Loucy (cell line): ENCODE measurements around the gene EIF6.

Experiments
- H2AFZ ChIP-seq: fragments of 200-600 bp; sonication (generic); 2 replicates; pipeline ENCODE4 v1.6.0; 2016; ENCODE audit warnings: antibody characterized with exemption, mild to moderate bottlenecking, low read length, moderate library complexity
- H3F3A ChIP-seq: fragments of 200-600 bp; 2 replicates; pipeline ENCODE4 v1.6.0; 2016; ENCODE audit warnings: antibody characterized with exemption, low read depth, mild to moderate bottlenecking
- H3K27me3 ChIP-seq: fragments of 200-600 bp; sonication (generic); 2 replicates; pipeline ENCODE4 v1.6.1; 2014; ENCODE audit warnings: low read length, mild to moderate bottlenecking; ENCODE audit not compliant: insufficient read depth, poor library complexity, severe bottlenecking
- H3K36me3 ChIP-seq: fragments of 200-600 bp; sonication (generic); 2 replicates; pipeline ENCODE4 v1.6.1; 2016; ENCODE audit warnings: low read length; ENCODE audit not compliant: insufficient read depth
- H3K4me1 ChIP-seq: fragments of 200-600 bp; sonication (generic); 2 replicates; pipeline ENCODE4 v1.5.1; 2014; ENCODE audit warnings: low read length, mild to moderate bottlenecking; ENCODE audit not compliant: insufficient read depth, poor library complexity, severe bottlenecking
- H3K4me2 ChIP-seq: fragments of 200-600 bp; sonication (generic); 2 replicates; pipeline ENCODE4 v1.6.0; 2014; ENCODE audit warnings: antibody characterized with exemption, low read length, low read depth, mild to moderate bottlenecking; ENCODE audit not compliant: poor library complexity, severe bottlenecking
- H3K4me3 ChIP-seq: fragments of 200-600 bp; sonication (generic); 2 replicates; pipeline ENCODE4 v1.5.1; 2014; ENCODE audit warnings: low read length, mild to moderate bottlenecking, mixed read lengths; ENCODE audit not compliant: poor library complexity, severe bottlenecking
- H3K79me2 ChIP-seq: fragments of 200-600 bp; sonication (generic); 2 replicates; pipeline ENCODE4 v1.6.1; 2014; ENCODE audit warnings: low read length; ENCODE audit not compliant: insufficient read depth
- H3K9ac ChIP-seq: fragments of 200-600 bp; sonication (generic); 2 replicates; pipeline ENCODE4 v1.6.0; 2014; ENCODE audit warnings: mild to moderate bottlenecking, low read depth, low read length, moderate library complexity; ENCODE audit not compliant: poor library complexity, severe bottlenecking
- H3K9me2 ChIP-seq: fragments of 200-600 bp; sonication (generic); replicated peaks from 2 replicates; pipeline ENCODE4 v1.6.1; 2016; ENCODE audit warnings: low read depth, low read length, mixed read lengths
- H3K9me3 ChIP-seq: fragments of 200-600 bp; sonication (generic); 2 replicates; pipeline ENCODE4 v1.6.1; 2014; ENCODE audit warnings: mild to moderate bottlenecking, antibody characterized with exemption, low read length, low read depth; ENCODE audit not compliant: insufficient read depth
- H4K20me1 ChIP-seq: fragments of 200-600 bp; sonication (generic); 2 replicates; pipeline ENCODE4 v1.6.0; 2014; ENCODE audit warnings: antibody characterized with exemption, low read length, mild to moderate bottlenecking; ENCODE audit not compliant: insufficient read depth, poor library complexity, severe bottlenecking
- EZH2phosphoT487 ChIP-seq: fragments of 200-600 bp; IDR thresholded peaks from 2 replicates; pipeline ENCODE4 v1.6.1; 2018; ENCODE audit warnings: antibody characterized with exemption, mild to moderate bottlenecking, moderate library complexity, borderline replicate concordance
- TF ChIP-seq, protein P1 (sequence below): fragments of 200-600 bp; sonication (generic); conservative IDR thresholded peaks from 2 replicates; pipeline ENCODE4 v1.5.1; 2014; ENCODE audit warnings: mild to moderate bottlenecking, antibody characterized with exemption, low read length

Gene EIF6

DNA sequence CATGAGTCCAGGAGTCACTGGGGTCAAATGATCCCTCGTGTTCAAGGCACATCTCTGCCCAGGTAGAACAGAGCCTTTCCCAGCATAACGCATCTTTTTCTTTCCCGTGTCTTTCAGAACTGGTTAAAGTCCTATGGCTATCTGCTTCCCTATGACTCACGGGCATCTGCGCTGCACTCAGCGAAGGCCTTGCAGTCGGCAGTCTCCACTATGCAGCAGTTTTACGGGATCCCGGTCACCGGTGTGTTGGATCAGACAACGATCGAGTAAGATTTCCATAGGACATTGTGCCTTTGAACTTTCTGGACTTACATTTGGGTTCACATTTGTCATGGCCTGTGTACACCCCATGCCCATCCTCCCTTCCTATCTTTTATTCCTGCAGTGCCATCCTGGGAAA is 37.8 kb downstream of the EIF6 start:
- no peaks in the 10 kb centered on the region for H3K36me3 ChIP-seq
- no peaks in the 10 kb centered on the region for H3K79me2 ChIP-seq
- 0 out of 2 replicates have a peak, but pooled peaks cover 4% of the 10 kb centered on the region for H3F3A ChIP-seq
- no peak overlapping the region for H2AFZ ChIP-seq
- peaks cover 14% of the 10 kb centered on the region for H3K4me1 ChIP-seq
- H3K9ac ChIP-seq: no peak overlapping the region
- H3K9me2 ChIP-seq: no peaks in the 10 kb centered on the region
- H3K4me2 ChIP-seq: no peak overlapping the region
- H4K20me1 ChIP-seq: no peaks in the 10 kb centered on the region
- no peak overlapping the region for H3K4me3 ChIP-seq
- TF ChIP-seq, protein P1, sequence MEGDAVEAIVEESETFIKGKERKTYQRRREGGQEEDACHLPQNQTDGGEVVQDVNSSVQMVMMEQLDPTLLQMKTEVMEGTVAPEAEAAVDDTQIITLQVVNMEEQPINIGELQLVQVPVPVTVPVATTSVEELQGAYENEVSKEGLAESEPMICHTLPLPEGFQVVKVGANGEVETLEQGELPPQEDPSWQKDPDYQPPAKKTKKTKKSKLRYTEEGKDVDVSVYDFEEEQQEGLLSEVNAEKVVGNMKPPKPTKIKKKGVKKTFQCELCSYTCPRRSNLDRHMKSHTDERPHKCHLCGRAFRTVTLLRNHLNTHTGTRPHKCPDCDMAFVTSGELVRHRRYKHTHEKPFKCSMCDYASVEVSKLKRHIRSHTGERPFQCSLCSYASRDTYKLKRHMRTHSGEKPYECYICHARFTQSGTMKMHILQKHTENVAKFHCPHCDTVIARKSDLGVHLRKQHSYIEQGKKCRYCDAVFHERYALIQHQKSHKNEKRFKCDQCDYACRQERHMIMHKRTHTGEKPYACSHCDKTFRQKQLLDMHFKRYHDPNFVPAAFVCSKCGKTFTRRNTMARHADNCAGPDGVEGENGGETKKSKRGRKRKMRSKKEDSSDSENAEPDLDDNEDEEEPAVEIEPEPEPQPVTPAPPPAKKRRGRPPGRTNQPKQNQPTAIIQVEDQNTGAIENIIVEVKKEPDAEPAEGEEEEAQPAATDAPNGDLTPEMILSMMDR: no peak
- H3K27me3 ChIP-seq: no peaks in the 10 kb centered on the region
- no peaks in the 10 kb centered on the region for H3K9me3 ChIP-seq

DNA sequence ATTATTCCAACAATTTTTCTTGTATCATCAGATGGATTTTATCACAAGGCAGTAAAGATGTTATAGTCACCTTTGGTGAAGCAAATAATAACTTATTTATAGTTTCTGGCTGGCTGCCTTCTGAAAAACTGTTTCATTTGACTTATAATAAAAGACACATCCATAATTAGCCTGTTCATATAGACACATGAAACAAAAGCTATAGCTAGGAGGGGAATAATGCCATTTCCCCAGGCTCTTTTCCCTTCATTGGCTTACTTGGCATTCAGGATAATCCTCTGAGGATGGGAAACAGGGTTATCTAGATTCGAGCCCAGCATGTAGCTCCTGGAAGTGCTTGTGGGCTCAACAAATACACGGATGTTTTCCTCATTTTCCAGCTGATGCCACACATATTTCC is 40.6 kb downstream of the EIF6 start:
- Histone ChIP-seq H4K20me1 (no peaks in the 10 kb centered on the region), H3K9ac (no peak overlapping the region), H3F3A (no peaks in the 10 kb centered on the region), H3K79me2 (no peaks in the 10 kb centered on the region), H3K9me2 (no peaks in the 10 kb centered on the region), H2AFZ (no peak overlapping the region), H3K4me1 (no peaks in the 10 kb centered on the region), H3K36me3 (no peaks in the 10 kb centered on the region), H3K9me3 (no peaks in the 10 kb centered on the region), H3K27me3 (no peaks in the 10 kb centered on the region), H3K4me3 (no peak overlapping the region), H3K4me2 (no peak overlapping the region)
- TF ChIP-seq, protein P1: no peak
- TF ChIP-seq EZH2phosphoT487: no peak

DNA sequence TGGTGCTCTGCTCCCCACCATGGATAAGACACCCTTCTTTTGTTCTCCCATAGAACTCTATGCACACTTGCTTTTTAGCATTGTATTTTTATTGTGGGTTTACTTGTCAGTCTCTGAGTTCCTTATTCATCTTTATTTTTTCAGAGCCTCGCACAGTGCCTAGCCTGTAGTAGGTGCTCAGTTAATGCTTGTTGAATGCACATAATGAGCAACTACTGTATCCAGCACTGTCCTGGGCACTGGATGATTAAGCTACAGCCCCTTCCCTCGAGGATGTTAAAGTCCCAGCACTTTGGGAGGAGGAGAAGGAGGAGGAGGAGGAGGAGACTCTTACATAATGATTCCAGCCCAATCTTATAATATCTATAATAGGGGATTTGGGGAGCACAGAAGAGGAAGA is 41.3 kb downstream of the EIF6 start:
- Histone ChIP-seq H3K4me2 (no peak overlapping the region), H3K36me3 (no peaks in the 10 kb centered on the region), H3K9me2 (no peaks in the 10 kb centered on the region), H3K27me3 (no peaks in the 10 kb centered on the region), H3F3A (no peaks in the 10 kb centered on the region), H2AFZ (no peak overlapping the region), H3K4me3 (no peak overlapping the region), H3K9me3 (no peaks in the 10 kb centered on the region), H3K9ac (no peak overlapping the region), H3K79me2 (no peaks in the 10 kb centered on the region), H4K20me1 (no peaks in the 10 kb centered on the region), H3K4me1 (no peaks in the 10 kb centered on the region)
- TF ChIP-seq, protein P1: no peak
- no peak for TF ChIP-seq EZH2phosphoT487
